ENCODE measurements around the gene KAT6B.
"Not testable (repeated sequence)": the region's sequence is repeated elsewhere in the genome, so short reads cannot be mapped to it uniquely, and the experiment has no call there.

Gene KAT6B

GRCh38 chr10:75050149-75050919, 223.9 kb downstream of the KAT6B start:
- no peaks in the 10 kb centered on the region for H3K4me1 ChIP-seq
- no peaks in the 10 kb centered on the region for H3K36me3 ChIP-seq
- no peaks in the 10 kb centered on the region for H3K27me3 ChIP-seq
- no peaks in the 10 kb centered on the region for H3K9me3 ChIP-seq
- H3K4me3 ChIP-seq (ENCODE audit: low read depth, low read length) = no peak overlapping the region
- DNase-seq = no peak
- TF ChIP-seq CTCF (IDR thresholded peaks at IDR 0.05; ENCODE audit: low read depth, low read length) = no peak

DNA sequence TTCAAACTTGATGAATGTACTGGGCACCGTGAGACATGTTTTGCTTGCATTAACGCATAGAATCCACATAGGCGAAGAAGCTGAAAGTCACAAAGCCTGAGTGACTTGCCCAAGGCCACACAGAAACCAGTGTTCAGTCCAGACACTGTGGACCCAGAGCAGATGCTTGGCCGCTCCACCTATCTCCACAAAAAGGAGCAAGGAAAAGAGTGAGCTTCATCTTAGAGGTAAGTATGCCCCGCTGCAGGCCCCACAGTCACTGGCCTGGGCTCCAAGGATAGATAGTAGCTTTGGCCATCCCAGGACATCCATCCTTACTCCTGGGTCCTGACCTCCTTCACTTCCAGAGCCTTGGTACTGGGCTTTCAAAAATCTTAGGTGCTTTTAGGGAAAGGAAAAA, 224.9 kb downstream of the KAT6B start:
- DNase-seq = no peak

GRCh38 chr10:75055896-75056406, 229.6 kb downstream of the KAT6B start:
- not testable (repeated sequence) for H3K36me3 ChIP-seq; H3K27me3 ChIP-seq; H3K4me1 ChIP-seq; DNase-seq; H3K9me3 ChIP-seq; H3K4me3 ChIP-seq (ENCODE audit: low read depth, low read length)

More for the DNA sequence above, 224.9 kb downstream of the KAT6B start:
- Histone ChIP-seq H3K9me3 (no peaks in the 10 kb centered on the region), H3K4me1 (no peaks in the 10 kb centered on the region), H3K4me3 (ENCODE audit: low read depth, low read length) (no peak overlapping the region), H3K27me3 (no peaks in the 10 kb centered on the region), H3K36me3 (no peaks in the 10 kb centered on the region)
- no peak for TF ChIP-seq CTCF (IDR thresholded peaks at IDR 0.05; ENCODE audit: low read depth, low read length)

GRCh38 chr10:75057680-75058079, 231.3 kb downstream of the KAT6B start:
- no peak for TF ChIP-seq CTCF (IDR thresholded peaks at IDR 0.05; ENCODE audit: low read depth, low read length)
- no peaks in the 10 kb centered on the region for H3K9me3 ChIP-seq

DNA sequence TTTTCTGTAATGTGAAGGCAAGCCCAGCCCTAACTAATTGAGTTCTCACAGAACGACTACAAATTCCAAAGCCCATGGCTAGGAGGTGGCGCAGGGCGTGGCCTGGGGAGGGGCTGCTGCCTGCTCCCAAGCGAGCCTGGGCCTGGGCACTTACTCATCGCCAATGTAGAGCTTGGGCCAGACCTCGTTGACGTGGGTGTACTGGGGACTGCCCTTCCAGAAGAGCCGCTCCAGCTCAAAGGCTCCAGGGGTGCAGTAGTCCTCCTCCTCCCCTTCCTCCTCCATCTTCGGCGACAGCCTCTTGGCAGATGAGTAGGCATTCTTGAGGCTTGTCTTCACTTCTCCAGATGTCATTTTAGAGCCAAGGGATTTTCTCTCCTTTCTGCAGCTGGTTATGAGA, 231.8 kb downstream of the KAT6B start:
- H3K4me1 ChIP-seq = no peaks in the 10 kb centered on the region
- DNase-seq = no peak
- no peak overlapping the region for H3K4me3 ChIP-seq (ENCODE audit: low read depth, low read length)
- no peak for TF ChIP-seq CTCF (IDR thresholded peaks at IDR 0.05; ENCODE audit: low read depth, low read length)
- no peaks in the 10 kb centered on the region for H3K36me3 ChIP-seq
- no peaks in the 10 kb centered on the region for H3K9me3 ChIP-seq
- H3K27me3 ChIP-seq = no peaks in the 10 kb centered on the region

More at GRCh38 chr10:75057680-75058079, 231.3 kb downstream of the KAT6B start:
- H3K4me1 ChIP-seq = no peaks in the 10 kb centered on the region
- no peak overlapping the region for H3K4me3 ChIP-seq (ENCODE audit: low read depth, low read length)
- no peak for DNase-seq
- no peaks in the 10 kb centered on the region for H3K27me3 ChIP-seq
- H3K36me3 ChIP-seq = no peaks in the 10 kb centered on the region

GRCh38 chr10:75061709-75062505, 235.5 kb downstream of the KAT6B start:
- no peaks in the 10 kb centered on the region for H3K4me1 ChIP-seq
- H3K36me3 ChIP-seq = no peaks in the 10 kb centered on the region
- no peak for DNase-seq
- no peaks in the 10 kb centered on the region for H3K9me3 ChIP-seq
- TF ChIP-seq CTCF (IDR thresholded peaks at IDR 0.05; ENCODE audit: low read depth, low read length) = no peak
- H3K4me3 ChIP-seq (ENCODE audit: low read depth, low read length) = no peak overlapping the region
- H3K27me3 ChIP-seq = no peaks in the 10 kb centered on the region

Measured in BE2C (cell line).